Pons (tissue), 1 donor: ENCODE measurements around the gene METTL25.

Source experiments
- DNase-seq: peaks from one replicate; pipeline ENCODE4 v3.0.0-alpha.2; 2016; ENCODE audit warnings: low spot score

METTL25 gene

DNA sequence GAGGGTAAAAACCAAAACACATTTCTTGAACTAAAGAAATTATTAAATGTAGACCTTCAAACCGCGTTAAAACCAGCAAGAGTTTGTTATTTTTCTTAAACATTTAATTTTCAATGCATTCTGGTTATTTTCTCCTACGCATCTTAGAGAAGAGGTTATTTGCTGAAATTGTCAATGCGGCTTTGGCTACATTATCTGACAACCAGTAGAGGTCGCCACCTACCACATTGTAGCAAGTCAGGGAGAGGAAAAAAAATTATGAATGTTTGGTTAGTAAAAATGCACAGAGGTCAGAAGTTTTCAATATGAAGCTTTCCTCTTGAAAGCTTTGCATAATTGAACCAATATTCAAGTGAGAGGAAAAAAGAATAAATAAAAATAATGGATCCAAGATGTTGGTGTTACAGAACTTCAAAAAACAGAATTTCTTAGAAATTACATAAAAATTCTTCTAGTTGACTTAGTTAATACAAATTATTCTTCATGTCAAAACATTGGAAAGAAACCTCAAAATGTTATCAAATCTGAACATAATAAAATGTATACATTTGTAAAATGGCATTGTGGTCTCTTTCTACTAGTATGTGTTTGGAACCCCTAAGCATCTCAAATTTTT, 168.9 kb downstream of the METTL25 start:
- peak; percentile 94 for DNase-seq
